NCI-H748 treated with DMSO at 0.1 percent for 48 hours (cell line): ENCODE data around the gene C1orf232.

Experiments used
- DNase-seq: peaks from one replicate; lab custom pipeline; 2025; lab: John Stamatoyannopoulos, UW

Gene C1orf232

DNA sequence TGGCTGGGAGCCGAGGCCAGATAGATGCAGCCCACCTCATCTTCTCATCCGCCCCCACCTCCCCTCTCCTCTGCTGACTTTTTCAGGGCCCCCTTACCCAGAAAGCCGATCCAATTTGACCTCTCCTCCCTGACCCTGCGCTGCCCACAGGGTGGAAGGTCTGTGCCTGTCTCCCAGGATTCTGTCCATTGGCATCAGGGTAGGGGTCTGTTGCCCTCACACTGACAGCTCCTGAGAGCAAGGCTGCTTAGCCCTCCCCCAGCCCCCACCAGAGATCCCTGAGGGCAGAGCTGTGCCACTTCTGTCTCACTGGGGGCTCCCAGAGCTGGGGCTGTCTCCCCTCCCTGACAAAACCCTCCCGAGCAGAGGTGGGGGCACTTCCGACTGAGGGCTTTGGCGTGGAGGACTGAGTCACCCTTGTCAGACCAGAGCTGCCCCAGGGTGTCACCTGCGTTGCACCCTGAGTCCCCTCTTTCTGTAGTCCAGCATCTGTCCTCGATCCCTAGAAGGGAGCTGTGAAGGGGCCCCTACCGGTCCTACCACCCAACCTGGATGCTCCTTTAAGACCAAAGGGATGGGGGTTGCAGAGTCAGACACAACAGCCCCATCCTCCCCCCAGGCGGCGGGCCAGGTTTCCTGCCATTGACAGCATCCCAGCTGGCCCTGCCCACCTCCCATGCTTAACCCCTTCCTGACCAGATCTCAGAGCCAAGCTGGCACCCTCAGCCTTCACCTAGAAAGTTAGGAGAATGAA is 12.3 kb downstream of the C1orf232 start:
- DNase-seq, result no peak

DNA sequence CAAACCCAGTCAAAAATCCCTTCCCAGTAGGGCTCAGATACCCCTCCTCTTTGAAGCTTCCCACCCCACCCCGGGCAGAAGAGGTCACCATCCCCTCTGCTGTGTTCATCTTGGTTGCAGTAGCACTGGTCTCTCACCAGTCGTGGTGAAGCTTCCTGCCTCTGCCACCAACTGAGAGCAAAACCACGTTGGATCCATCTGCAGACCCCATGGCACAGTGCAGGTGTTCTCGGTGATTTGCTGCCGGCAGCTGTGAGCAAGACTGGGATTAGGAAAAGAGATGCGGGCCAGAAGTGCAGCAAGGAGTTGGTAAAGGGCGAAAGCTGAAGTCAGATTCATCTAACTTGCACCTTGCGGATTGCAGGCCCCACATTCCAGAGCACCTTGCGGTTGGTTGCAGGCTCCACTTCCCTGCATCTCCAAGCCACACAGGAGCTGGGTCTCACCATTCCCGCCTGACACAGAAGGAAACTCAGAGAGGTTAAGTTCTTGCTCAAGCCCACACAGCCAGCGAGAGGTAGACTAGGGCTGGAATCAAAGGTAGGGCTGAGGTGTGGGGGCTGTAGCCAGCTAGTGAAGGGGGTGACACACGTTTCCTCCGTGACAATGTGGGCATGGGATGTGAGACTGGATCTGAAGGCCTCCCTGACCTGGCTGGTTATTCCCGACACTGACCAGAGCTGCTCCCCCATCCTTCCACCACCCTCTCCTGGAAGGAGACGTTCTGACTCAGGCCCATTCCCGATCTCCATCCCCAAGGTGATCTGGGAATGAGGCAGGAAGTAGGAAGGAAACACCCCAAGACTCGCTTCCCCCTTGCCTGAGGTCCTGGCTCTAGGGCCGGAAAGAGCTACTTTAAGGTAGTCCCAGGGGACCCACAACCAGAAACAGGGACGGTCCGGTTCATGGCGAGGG is 13.1 kb downstream of the C1orf232 start:
- no peak for DNase-seq

DNA sequence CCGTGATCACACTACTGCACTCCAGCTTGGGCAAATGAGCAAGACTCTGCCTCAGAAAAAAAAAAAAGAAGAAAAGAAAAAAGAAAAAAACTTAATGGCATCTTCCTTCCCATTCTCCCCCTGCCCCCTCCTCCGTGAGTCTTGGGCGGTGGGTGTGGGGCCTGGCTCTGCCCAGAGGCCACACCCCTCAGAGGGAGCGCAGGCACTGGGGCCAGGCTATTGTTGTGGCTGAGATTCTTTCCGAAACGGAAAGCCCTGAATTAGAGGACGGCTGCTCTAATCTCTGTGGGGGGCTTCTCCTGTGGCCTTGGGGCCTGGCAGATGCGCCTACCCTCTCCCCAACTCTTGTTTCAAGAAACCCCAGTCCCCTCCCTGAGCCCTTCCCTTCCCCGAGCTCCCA is 14.0 kb downstream of the C1orf232 start:
- no peak for DNase-seq

DNA sequence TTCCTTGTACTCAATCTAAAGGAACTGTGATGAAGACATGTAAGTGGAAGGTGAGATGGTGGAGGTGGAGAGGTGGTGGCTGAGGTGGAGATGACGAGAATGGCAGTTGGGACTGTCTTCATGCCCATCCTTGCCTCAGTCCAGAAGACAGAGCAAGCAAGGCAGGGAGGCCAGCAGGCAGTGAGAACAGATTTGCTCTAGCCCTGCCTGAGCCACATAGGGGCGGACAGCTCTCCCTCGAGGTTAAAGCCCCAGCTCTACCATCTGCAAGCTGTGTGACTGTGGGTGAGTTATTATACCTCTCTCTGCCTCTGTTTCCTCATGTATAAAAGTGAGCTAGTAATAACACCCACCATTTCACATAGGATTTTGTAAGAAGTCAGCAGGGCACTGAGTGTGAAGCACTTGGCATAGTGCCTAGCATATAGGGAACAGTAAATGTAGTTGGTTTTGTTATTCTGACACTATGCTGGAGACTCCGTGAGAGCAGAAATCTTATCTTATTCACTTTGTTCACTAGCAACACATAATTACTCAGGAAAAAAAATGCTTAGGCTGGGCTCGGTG is 14.7 kb downstream of the C1orf232 start:
- DNase-seq, result no peak

DNA sequence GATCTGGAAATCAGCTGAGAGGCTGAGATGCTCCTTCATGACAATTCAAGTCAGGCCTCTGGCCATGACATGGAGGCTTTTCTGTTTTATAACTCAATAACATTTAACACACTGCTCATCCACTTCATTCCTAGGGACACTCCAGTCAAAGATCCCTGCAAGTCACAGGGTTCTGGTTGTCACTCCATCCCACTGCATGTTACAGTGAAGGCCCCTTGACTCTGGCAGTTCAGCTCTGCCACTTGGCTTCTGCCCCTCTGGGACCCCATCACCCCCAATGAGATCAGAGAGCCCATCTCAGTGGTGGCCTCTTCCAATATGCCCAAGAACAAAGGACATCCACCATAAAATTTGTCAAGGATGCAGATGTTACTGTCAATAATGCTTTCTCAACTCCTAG is 19.9 kb downstream of the C1orf232 start:
- DNase-seq, result no peak

DNA sequence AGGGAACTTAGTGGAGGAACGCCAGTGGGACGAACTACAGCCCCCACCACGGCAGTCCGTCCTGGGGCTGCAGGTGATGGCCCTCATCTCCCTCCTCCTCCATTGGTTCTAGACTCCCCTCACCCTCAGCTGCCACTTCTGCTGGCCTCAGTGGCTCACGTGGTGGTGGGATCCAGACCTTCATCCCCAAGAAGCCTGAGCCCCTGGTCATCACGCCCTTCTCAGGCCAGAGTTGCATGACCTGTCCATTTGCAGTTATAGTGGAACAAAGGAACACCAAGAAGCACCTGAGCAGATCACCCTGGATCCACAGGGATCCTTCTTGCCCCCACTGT is 22.8 kb downstream of the C1orf232 start:
- no peak for DNase-seq

DNA sequence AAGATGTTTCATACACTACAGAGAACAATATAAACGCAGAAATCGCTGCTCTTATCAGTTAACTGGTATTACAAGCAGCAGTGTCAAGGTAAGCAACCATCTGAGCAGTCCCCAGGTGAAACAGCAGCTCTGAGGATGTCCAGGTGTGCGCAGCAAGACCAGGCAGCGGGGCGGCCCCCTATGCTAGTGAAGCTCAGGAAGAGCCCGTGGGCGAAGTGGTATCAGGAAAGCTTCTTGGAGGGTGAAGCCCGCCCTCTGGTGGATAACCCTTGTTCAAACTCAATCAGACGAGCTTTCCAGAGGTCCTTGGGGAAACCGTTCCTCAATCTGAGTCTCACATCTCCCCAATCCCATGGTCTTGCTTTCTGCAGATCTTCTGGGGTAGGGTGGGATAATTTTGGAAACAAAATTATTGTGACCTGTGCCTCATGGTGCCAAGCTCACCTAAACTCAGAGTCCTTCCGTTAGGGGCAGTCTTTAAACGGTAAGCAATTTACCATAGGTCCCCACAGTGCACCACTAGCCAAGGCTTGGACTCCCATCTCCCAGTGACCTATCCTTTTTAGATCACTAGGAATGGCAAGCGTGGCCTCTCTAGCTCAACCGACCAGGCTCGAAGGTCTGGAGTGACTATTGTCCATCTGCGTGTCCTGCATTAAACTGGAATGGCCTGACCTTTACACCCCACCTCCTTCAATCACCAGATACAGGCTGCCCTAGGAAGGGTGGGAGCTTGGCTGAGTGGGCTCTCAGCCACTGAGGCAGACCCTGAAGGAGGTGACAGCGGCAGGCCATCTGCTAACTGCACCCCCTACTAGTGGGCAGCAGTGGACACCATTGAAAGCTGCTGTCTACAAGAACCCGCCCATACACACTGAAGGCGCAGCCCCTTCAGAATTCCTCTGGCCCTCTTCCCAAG is 23.5 kb downstream of the C1orf232 start:
- DNase-seq, result peak; percentile 67

DNA sequence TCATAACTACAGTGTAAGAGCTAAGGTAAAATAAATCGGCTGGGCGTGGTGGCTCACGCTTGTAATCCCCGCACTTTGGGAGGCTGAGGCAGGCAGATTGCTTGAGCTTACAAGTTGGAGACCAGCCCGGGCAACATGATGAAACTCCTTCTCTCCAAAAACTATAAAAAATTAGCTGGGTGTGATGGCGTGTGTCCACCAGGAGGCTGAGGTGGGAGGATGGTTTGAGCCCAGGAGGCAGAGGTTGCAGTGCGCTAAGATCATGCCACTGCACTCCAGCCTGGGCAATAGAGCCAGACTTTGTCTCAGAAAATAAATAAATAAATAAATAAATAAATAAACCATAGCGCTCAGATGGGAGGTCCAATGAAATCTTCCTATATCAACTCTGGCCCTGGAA is 26.6 kb downstream of the C1orf232 start:
- no peak for DNase-seq

DNA sequence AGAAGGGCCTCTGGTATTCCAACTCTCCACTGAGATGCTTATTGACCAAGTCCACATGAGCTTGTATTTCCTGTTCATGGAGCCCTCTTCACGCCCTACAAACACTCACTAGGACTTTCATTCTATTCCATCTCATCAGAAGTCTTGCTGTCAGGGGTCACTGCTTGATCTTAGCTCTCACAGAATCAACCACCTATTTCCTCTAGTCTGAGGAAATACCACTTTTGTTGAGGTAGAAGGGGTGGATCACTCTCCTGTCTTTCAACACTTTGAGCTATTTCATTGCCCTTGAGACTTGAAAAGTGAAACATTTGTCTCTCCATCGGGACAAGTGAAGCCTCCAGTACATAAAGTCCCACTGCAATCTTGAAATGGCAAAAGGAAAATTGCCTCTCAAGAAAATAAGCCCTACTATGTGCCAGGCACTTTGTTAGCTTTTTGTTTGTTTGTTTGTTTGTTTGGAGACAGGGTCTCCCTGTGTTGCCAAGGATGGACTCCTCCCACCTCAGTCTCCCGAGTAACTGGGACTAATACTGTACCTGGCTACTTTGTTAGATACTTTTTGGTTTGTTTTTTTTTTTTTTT is 29.7 kb downstream of the C1orf232 start:
- no peak for DNase-seq

DNA sequence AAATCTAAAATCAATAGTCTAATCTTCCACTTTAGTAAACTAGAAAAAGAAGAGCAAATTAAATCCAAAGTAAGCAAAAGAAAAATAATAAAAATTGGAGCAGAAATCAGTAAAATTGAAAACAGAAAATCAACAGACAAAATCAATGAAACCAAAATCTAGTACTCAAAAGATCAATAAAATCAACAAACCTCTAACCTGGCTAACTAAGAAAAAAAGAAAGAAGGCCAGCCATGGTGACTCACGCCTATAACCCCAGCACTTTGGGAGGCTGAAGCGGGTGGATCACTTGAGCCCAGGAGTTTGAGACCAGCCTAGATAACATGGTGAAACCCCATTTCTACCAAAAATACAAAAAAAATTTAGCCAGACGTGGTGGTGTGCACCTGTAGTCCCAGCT is 34.3 kb downstream of the C1orf232 start:
- DNase-seq, result no peak

DNA sequence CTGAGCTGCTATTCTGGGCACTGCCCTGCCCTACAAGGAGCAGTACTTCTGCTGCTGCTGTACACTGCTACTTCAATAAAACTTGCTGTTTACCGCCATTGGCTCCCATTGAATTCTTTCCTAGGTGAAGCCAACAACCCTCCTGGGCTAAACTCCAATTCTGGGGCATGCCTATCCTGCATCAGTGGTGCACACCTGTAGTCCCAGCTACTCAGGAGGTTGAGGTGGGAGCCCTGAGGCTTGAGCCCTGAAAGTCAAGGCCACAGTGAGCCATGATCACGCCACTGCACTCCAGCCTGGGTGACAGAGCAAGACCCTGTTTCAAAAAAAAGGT is 36.0 kb downstream of the C1orf232 start:
- no peak for DNase-seq

DNA sequence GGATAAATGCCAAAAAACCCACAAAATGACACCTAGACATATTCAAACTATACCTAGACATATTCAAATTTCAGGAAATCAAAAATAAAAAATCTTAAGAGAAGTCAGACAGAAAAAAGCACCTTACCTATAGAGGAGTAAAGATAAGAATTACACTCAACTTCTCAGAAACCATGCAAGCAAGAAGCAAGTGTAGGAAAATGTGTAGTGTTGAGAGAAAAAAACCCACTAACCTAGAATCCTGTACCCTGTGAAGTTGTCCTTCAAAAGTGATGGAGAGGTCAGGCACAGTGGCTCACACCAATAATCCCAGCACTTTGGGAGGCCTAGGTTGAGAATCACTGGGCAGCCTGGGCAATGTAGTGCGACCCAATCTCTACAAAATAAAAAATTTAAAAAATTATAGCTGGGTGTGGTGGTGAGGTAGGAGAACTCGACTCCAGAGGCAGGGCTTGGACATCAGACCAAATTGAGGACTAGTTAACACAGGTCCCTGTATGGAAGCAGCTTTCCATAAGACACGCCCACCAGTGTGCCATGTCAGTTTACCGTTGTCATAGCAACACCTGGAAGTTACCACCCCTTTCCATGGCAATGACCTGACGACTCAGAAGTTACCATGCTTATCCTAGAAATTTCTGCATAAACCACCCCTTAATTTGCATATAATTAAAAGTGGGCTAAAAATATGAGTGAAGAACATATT is 36.5 kb downstream of the C1orf232 start:
- DNase-seq, result no peak

DNA sequence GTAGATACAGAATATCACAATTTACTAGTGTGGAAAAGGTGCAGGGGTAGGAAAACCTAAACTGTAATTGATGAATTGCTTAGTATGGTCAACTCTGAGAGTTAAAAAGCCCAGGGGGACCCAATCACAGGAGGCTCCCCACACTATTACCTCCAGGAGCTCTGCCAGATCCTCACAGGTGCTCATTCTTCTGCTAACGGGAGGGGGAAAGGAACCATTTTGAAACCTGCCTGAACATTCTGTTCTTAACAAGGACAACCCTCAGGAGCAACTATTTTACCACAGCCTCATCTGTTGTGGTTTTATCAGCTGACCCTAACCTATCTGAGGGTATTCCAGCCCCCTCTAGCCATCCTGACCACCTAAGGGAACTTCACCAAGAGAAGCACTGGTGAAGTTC is 38.1 kb downstream of the C1orf232 start:
- DNase-seq, result no peak

DNA sequence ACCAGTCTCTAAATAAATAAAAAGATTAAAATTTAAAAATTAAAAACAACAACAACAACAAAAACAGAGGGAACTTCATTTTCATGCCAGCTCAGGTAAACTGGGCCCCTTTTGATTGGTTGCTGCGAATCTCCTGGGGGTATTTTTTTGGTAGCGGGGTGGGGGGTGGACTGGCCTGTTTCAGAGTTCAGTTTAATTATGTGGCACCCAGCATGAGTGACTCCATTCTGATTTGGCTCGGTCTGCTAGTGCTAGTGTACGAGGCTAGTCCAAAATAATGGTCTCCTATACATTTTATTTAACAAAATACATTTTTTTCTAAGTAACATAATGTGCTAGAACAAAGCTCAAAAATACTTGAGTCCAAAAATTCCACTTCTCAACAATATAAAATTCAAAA is 39.0 kb downstream of the C1orf232 start:
- no peak for DNase-seq

DNA sequence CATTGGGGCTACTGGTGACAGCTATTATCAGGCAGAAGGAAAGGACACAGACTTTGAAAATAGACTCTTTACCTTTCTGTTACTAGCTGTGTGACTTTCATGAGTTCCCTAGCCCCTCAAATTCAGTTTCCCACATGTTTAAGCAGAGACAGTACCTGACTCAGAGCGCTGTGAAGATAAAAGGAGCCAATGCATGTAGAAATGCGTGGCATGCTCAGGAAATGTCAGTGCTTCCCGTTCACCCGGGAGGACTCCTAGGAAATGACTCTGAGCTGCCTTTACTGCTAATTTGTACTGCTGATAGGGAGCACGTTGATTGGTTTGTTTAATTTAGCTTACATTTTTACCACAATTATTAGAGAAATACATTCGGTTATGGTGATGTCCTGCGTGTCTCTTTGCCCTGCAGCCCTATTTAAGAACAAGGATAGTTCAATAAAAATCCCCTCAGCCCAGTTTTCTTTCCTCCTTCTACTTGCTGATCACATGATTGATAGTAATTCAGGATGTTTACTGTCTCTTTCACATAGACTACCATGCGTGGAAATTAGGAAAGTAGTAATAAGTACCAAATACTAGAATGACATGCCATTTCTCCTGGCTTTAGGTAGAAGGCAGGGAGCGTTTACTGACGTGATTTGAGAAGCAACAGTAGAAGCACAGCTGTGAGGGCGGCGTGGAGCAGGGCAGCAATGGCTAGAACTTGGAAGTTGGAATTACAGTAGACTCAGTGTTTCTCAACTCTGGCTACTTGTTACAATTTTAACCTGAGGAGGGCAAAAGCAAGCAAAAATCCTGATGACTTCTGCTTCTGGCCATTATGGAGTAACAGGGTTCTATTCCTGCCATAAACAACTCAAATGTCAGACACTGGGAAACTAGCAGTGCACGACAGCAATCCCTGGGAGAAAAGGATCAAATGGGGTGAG is 41.3 kb downstream of the C1orf232 start:
- DNase-seq, result no peak

DNA sequence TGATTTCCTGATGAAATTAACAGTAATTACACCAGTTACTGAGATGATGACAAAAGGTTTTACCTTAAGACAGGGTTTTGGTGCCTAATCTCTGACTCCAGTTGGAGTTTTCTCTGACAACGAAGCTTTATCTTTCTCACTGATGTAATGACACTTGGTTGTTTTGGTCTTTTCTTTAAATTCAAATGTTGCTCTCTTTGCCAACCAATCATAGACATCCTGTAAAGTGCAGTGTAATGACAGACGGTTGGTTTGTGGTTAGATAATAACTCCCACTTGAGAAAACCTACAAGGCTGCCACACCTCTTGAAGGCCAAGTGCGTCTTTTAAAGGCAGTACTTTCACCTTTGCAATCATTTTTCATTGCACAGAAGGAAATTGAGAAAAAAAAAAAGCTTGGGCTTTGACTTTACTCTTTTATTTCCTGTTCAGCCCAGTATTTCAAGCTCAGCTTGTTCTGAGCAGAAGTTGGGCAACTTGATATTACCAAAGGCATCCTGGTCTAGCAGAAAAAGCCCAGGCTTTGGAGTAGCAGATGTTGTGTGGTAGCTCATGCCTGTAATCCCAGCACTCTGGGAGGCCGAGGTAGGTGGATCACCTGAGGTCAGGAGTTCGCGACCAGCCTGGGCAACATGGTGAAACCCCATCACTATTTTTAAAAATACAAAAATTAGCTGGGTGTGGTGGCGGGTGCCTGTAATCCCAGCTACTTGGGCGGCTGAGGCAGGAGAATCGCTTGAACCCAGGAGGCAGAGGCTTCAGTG is 42.3 kb downstream of the C1orf232 start:
- DNase-seq, result peak; percentile 9

DNA sequence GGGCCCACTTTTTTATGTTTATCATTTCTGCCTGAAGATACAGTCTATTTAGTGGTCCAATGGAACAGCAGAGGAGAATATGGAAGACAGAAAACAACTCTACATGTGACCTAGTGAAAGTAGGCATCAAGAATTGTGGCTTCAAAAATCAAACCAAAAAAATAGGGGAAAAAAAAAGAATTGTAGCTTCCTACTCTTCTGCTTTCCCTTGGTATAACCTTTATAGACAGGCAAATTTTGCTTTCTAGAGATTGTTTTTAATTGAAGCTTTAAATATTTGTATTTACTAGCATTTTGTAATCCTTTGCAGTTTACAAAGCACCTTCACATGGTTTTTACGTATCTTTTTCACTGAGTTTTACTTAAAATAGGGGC is 42.8 kb downstream of the C1orf232 start:
- no peak for DNase-seq

DNA sequence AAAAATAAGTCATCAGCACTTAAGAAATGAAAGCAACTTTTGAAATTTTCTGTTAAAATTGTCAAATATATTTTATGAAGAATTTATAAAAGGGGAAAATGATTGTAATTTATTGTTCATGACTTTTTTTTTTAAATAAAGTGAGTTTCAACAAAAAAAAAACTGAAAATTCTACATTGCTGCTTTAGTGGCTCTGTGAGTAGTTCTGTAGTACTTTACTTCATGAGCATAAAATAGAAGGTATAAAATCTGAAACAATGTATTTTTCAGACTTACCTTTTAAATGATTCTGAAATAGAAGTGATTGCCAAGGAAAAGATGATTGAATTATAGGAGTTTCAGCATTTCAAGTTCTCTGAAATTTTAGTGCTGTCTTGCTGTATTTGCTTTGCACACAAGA is 43.4 kb downstream of the C1orf232 start:
- no peak for DNase-seq
